Right ventricle myocardium inferior (tissue), 1 donor: ENCODE data around the gene GALNT10. TPM values are rescaled to one million over a fixed set of nuclear protein-coding genes. Genes with fewer than 3 reads are reported as not detected.
A peak's percentile ranks its signal among the peaks of the same experiment; 100 is the strongest.

Experiments
- ATAC-seq: fragments of 200-7000 bp; cut with Tn5 transposase; one replicate; pipeline ENCODE4 v1.9.1; 2020; ENCODE audit warnings: mild to moderate bottlenecking, moderate library complexity
- DNase-seq: peaks from one replicate; pipeline ENCODE4 v3.0.0; 2021; ENCODE audit errors: missing footprints
- intact Hi-C: fragments of 100-400 bp; cut with DNase I; formaldehyde crosslinking; loops from one replicate; pipeline ENCODE4 v1.11.0; 2022
- total RNA-seq: library from RNA; stranded (reverse); fragmentation: NEBNext Ultra II Directional; extraction: Animal tissue kit (Norgen Biotek cat#: 25700); gene quantifications from one replicate; pipeline ENCODE4 v1.2.1, GENCODE V29; 2021
- donor health status: DM: no; HTN: yes; CAD: no; lungs with severe emphysema.

Gene GALNT10
- total RNA-seq, 1 donor from 2014 or later, result 15.5 TPM

DNA sequence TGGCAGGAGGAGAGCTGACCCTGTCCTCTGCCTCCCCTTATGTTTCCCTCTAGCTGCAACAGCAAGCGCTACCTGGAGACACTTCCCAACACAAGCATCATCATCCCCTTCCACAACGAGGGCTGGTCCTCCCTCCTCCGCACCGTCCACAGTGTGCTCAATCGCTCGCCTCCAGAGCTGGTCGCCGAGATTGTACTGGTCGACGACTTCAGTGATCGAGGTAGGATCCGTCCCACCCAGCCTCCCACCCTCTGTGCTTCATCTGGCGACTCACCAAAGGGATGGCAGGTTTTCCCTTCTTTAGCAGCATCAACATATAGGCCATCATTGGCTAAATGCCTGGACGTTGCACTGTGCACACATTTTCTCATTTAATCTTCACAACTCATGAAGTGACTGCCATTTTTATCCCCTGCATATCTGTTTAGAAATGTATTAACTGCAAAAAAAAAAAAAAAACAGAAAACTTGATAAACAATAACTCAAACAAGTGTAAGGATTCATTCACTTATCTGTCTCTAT, 139.0 kb downstream of the GALNT10 start:
- intact Hi-C loops, result no loop called here
- ATAC-seq (no peak), DNase-seq (no peak)

DNA sequence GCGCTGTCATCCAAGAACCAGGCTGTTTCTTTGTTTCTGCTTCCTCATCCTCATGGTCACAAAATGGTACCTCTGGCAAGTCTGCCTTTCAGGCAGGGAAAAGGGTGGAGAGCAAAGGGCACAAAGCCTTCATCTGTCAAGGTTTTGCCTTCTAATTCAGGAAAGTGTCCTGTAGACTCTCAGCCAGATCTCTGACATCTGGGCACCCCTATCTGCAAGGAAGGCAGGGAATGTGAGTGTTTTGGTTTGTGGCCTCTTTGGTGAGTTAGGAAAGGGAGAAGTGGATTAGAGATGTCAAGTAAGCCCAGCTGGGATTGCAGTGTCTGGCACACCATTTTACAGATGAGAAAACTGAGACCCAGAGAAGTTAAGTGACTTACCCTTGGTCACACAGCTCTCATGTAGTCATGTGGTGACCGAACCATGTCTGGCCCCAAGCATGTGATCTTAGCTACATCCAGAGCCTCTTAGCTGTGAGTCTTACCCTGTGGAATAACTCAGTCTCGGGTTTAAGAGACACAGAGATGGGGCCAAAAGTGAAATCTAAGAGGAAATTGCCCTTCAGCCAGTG, 139.6 kb downstream of the GALNT10 start:
- intact Hi-C loops, result no loop called here
- no peak for DNase-seq
- no peak for ATAC-seq

DNA sequence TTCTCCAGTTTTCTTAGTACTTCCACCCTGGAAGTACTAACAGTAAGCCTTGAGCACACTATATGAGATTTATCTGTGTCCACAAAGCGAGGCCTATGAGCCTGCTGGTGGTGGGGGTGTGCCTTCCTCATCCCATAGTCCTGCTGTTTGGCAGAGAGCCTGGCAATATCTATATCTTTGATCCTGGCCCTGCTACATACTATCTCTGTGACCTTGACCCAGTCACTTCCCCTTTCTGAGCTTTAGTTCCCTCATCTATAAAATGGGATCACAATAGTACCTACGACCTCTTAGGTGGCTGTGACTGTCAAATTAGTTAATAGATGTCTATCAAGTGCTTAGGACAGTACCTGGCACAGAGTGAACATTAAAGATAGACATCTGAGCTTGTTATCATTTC, 140.7 kb downstream of the GALNT10 start:
- DNase-seq, result no peak
- intact Hi-C loops, result no loop called here
- ATAC-seq, result no peak

- intact Hi-C loops, result no loop called here
- ATAC-seq, result no peak
- DNase-seq, result no peak
Measured at GRCh38 chr5:154331924-154332323, 141.4 kb downstream of the GALNT10 start.

GRCh38 chr5:154332451-154332850, 141.9 kb downstream of the GALNT10 start:
- DNase-seq (no peak), ATAC-seq (no peak)
- intact Hi-C loops, result no loop called here

DNA sequence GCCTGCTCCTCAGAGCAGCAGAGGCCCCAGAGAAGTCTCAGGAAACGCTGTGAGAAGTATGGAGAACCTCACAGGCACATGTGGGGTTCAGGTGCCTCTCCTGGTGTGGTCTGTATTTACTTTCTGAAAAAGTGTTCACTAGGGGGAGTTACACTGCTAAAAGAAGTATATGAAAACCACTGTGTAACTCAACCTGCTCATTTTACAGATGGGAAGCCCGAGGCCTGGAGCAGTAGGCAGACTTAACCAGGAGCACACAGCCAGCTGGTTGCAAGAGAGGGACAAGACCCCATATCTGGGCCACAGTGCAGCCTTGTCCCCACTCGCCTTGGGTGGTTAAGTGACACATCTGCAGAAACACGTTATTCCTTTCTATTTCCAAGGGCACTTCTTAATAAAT, 142.5 kb downstream of the GALNT10 start:
- DNase-seq (no peak), ATAC-seq (no peak)
- intact Hi-C loops, result no loop called here

GRCh38 chr5:154334406-154335064, 144.0 kb downstream of the GALNT10 start:
- intact Hi-C loops, result no loop called here
- no peak for DNase-seq
- ATAC-seq, result no peak

- no peak for DNase-seq
- ATAC-seq, result no peak
- intact Hi-C loops, result no loop called here
Measured at GRCh38 chr5:154335065-154335448, 144.5 kb downstream of the GALNT10 start.

- intact Hi-C loops, result no loop called here
Measured at GRCh38 chr5:154341620-154342019, 151.1 kb downstream of the GALNT10 start.

GRCh38 chr5:154342211-154342610, 151.7 kb downstream of the GALNT10 start:
- DNase-seq (no peak), ATAC-seq (no peak)
- intact Hi-C loops, result no loop called here

More at GRCh38 chr5:154341620-154342019, 151.1 kb downstream of the GALNT10 start:
- no peak for DNase-seq
- ATAC-seq, result no peak

DNA sequence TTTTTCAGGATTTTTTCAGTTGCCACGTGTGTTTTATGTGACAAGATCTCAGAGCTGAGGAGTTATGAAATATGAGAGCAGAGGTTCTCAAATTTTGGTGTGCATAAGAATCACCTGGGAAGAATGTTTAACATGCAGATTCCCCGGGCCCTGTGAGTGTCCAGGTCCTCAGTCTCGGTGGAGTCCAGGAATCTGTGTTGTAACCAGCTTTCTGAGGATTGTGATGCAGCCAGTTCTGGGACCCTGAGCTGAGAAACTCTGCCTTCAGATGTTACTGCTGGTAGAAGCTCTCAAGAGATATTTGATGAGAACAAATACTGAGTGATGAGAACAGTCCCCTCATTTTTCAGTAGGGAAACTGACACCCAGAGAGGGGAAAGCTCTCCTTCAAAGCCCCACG, 152.4 kb downstream of the GALNT10 start:
- ATAC-seq, result no peak

GRCh38 chr5:154344461-154344860, 153.9 kb downstream of the GALNT10 start:
- intact Hi-C loops, result no loop called here
- DNase-seq (no peak), ATAC-seq (no peak)

More for the DNA sequence above, 152.4 kb downstream of the GALNT10 start:
- DNase-seq, result no peak
- intact Hi-C loops, result no loop called here

- DNase-seq, result no peak
- ATAC-seq, result no peak
- intact Hi-C loops, result no loop called here
Measured at GRCh38 chr5:154345255-154345952, 154.9 kb downstream of the GALNT10 start.

GRCh38 chr5:154346427-154346826, 155.9 kb downstream of the GALNT10 start:
- no peak for ATAC-seq
- intact Hi-C loops, result no loop called here
- DNase-seq, result no peak

DNA sequence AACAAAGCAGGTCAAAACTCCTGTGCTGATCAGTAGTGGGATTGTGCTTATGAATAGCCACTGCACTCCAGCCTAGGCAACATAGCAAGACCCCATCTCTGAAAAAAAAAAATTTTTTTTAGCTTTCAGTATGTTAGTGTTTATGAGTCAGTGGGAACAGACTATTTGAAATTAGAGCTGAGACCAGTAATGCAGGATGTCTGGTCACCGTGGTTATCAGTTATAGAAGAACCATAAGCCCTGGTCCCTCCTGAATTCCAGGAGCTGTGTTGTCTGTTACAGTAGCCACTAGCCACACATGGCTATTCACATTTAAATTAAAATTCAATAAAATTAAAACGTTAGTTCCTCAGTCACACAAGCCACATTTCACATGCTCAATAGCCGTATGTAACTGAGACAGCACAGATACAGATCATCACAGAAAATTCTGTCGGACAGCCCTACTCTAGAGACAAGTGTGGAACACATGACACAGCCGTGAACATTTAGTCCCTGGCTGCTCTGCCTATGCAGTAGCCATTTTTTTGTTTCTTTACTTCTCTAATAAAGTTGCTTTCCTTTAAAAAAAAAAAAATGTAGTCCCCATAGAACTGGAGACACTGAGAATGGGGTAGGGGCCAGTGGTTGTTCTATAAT, 159.2 kb downstream of the GALNT10 start:
- intact Hi-C loops, result no loop called here
- DNase-seq, result no peak
- no peak for ATAC-seq

DNA sequence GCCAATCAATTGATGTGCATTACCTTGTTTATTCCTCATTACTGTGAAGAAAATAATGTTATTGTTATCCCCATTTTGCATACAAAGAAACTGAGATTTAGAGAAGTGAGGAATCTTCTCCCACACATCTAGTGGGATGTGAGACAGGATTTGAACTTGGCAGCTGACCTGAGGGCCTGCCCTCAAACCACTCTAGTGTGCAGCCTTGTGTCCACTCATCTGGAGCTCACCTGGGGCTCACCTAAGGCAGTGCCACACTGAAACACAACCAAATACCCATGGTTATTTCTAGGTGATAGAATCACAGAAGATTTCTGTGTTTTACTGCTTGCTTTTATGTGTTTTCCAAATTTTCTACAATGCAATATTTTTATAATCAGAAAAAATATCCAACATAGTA, 160.6 kb downstream of the GALNT10 start:
- ATAC-seq (no peak), DNase-seq (no peak)
- intact Hi-C loops, result no loop called here

DNA sequence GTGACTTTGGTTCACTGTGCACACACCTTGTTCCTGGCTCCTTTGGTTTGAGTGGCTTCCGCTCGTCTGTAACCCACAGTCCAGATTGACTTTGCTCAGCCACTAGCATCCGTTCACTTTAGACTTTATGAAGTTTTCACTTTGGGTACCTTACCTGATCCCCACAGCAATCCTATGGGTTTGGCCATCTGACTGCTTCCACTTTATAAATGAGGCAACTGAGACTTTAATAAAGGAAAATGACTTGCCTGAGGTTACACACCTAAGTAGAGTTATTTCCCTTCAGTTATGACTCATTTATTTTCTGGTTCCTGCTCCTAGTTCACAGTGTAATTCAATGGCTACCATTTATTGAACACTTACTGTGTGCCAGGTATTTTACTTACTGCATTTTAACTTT, 161.0 kb downstream of the GALNT10 start:
- intact Hi-C loops, result no loop called here
- DNase-seq (no peak), ATAC-seq (no peak)

- intact Hi-C loops, result no loop called here
- DNase-seq, result no peak
Measured at GRCh38 chr5:154352960-154353548, 162.5 kb downstream of the GALNT10 start.

GRCh38 chr5:154355129-154355611, 164.6 kb downstream of the GALNT10 start:
- ATAC-seq (peak; percentile 90), DNase-seq (no peak)
- intact Hi-C loops, result no loop called here

More at GRCh38 chr5:154352960-154353548, 162.5 kb downstream of the GALNT10 start:
- ATAC-seq, result no peak
